Vagina (tissue), 2 donors: ENCODE data around the gene ABCC2. TPM values are rescaled to one million over a fixed set of nuclear protein-coding genes. Genes with fewer than 3 reads are reported as not detected.
"Not testable (repeated sequence)": the region's sequence is repeated elsewhere in the genome, so short reads cannot be mapped to it uniquely, and the experiment has no call there.

Experiments used
- DNase-seq, 2 donors: peaks; one replicate each; pipeline ENCODE4 v3.0.0-alpha.2; 2017; ENCODE audit errors: extremely low spot score in 2 of 2
- H3K27ac ChIP-seq: fragments of 200-600 bp; sonication (generic); one replicate; pipeline ENCODE4 v1.5.1; 2019
- H3K27me3 ChIP-seq: fragments of 200-600 bp; sonication (generic); one replicate; pipeline ENCODE4 v1.5.1; 2019
- H3K36me3 ChIP-seq, 2 donors: fragments of 200-600 bp; sonication (generic); one replicate each; pipeline ENCODE4 v1.5.1; 2017 to 2019
- H3K4me1 ChIP-seq: fragments of 200-600 bp; sonication (generic); one replicate; pipeline ENCODE4 v1.5.1; 2019
- H3K4me3 ChIP-seq, 2 donors: fragments of 200-600 bp; sonication (generic); 1 replicate in 1 of 2; 2 replicates in 1 of 2; pipeline ENCODE4 v1.5.1; 2016 to 2019
- H3K9me3 ChIP-seq: fragments of 200-600 bp; sonication (generic); one replicate; pipeline ENCODE4 v1.5.1; 2019
- CTCF ChIP-seq, 3 experiments: fragments of 450-650 bp in 2 of 3; fragments of 200-600 bp in 1 of 3; sonication (generic) in 1 of 3; IDR thresholded peaks; one replicate each; pipeline ENCODE4 v1.5.1; 2017 to 2019; ENCODE audit warnings: antibody characterized with exemption in 3 of 3, mild to moderate bottlenecking in 2 of 3, moderate library complexity in 2 of 3
- POLR2A ChIP-seq, 2 donors: fragments of 450-650 bp; IDR thresholded peaks; one replicate each; pipeline ENCODE4 v1.6.1; 2017; ENCODE audit warnings: antibody characterized with exemption in 2 of 2, mild to moderate bottlenecking in 2 of 2, moderate library complexity in 2 of 2
- POLR2AphosphoS5 ChIP-seq, 2 donors: sonication (generic); formaldehyde crosslinking; IDR thresholded peaks; one replicate each; pipeline ENCODE4 v1.9.0; 2017; ENCODE audit warnings: antibody characterized with exemption in 2 of 2, mild to moderate bottlenecking in 2 of 2, low read depth in 1 of 2; ENCODE audit not compliant: insufficient read depth in 1 of 2
- intact Hi-C: fragments of 100-400 bp; cut with DNase I; formaldehyde crosslinking; loops from one replicate; pipeline ENCODE4 v1.15.1; 2023
- total RNA-seq: library from RNA; depleted of rRNA; stranded (reverse); fragments of >200 nt; gene quantifications from one replicate; pipeline ENCODE4 v1.2.3, GENCODE V29; 2016

Gene ABCC2
- total RNA-seq, 1 donor from 2014 or later: 1.7 TPM

DNA sequence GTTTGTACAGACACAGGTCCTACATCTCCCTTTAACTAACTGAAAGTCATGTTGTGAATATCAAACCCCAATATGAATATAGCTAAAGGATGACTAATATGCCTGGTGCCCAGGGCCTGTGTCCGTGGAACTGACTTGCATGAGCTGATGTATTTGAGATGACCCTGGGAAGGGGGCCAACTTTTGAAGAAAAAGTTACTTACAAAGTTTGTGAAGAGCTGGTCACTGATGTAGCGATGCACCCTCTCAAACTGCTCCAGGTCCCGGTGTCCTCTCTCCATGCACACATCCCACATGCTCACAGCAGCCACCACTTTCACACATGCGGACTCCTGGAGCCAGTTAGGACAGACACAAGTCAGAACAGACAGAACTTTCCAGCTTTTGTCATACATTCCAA, 106.2 kb downstream of the ABCC2 start:
- no peak for DNase-seq
- Histone ChIP-seq H3K36me3 (peaks cover 4 to 73% of the 10 kb centered on the region in 2 donors), H3K9me3 (no peaks in the 10 kb centered on the region), H3K27me3 (no peaks in the 10 kb centered on the region), H3K4me1 (no peaks in the 10 kb centered on the region), H3K4me3 (no peak overlapping the region), H3K27ac (no peak overlapping the region)
- TF ChIP-seq CTCF (IDR thresholded peaks at IDR 0.05) (no peak), POLR2A (IDR thresholded peaks at IDR 0.05) (no peak), POLR2AphosphoS5 (IDR thresholded peaks at IDR 0.05; ENCODE audit: insufficient read depth in 1 of 2, low read depth in 1 of 2) (no peak)
- intact Hi-C loops: no loop called here

- no peak for TF ChIP-seq POLR2AphosphoS5 (IDR thresholded peaks at IDR 0.05; ENCODE audit: insufficient read depth in 1 of 2, low read depth in 1 of 2)
- TF ChIP-seq CTCF (IDR thresholded peaks at IDR 0.05): no peak
- no peak for TF ChIP-seq POLR2A (IDR thresholded peaks at IDR 0.05)
- H3K4me3 ChIP-seq: no peak overlapping the region
- H3K9me3 ChIP-seq: no peaks in the 10 kb centered on the region
- H3K4me1 ChIP-seq: no peaks in the 10 kb centered on the region
- H3K27me3 ChIP-seq: no peaks in the 10 kb centered on the region
- peaks cover 0 to 75% of the 10 kb centered on the region in 2 donors for H3K36me3 ChIP-seq
- H3K27ac ChIP-seq: no peak overlapping the region
- no peak for DNase-seq
- intact Hi-C loops: no loop called here
Observed at GRCh38 chr10:99894613-99895012, 112.2 kb downstream of the ABCC2 start.

- H3K27me3 ChIP-seq, H3K27ac ChIP-seq, DNase-seq, H3K4me1 ChIP-seq, H3K9me3 ChIP-seq, intact Hi-C loops, H3K4me3 ChIP-seq: not testable (repeated sequence)
- peaks cover 0 to 72% of the 10 kb centered on the region in 2 donors for H3K36me3 ChIP-seq
Observed at GRCh38 chr10:99895066-99895465, 112.6 kb downstream of the ABCC2 start.

DNA sequence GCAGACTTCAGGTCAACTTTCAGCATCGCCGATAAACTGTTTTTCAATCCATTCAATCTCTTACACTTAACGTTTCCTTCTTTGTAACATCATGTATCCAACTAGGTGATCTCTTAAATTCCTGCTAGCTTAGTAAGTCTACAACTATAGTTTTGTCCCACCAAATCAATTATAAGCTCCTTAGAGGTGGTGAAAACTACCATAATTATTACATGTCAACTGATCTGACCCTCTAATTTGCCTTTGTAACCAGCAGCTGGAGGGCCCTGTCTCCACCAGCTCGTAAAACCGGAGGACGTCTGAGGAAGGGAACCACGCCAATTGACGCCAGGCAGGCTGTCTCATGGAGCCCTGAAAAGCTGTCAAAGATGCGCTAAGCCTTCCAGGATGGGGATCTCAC, 113.4 kb downstream of the ABCC2 start:
- H3K27me3 ChIP-seq: no peaks in the 10 kb centered on the region
- H3K4me1 ChIP-seq: no peaks in the 10 kb centered on the region
- no peak overlapping the region for H3K4me3 ChIP-seq
- H3K36me3 ChIP-seq: peaks cover 0 to 72% of the 10 kb centered on the region in 2 donors
- intact Hi-C loops: no loop called here
- H3K27ac ChIP-seq: no peak overlapping the region
- TF ChIP-seq CTCF (IDR thresholded peaks at IDR 0.05) (no peak), POLR2A (IDR thresholded peaks at IDR 0.05) (no peak), POLR2AphosphoS5 (IDR thresholded peaks at IDR 0.05; ENCODE audit: insufficient read depth in 1 of 2, low read depth in 1 of 2) (no peak)
- DNase-seq: no peak
- H3K9me3 ChIP-seq: no peaks in the 10 kb centered on the region

Other genes starting within 250 kb of the ABCC2 start
- gene NKX2-3, start 249.7 kb upstream of the ABCC2 start, total RNA-seq: not detected
- gene SLC25A28, start 162.2 kb upstream of the ABCC2 start, total RNA-seq: 31.2 TPM
- 6.6 TPM for gene ENTPD7, start 123.1 kb upstream of the ABCC2 start, total RNA-seq
- gene COX15, start 50.5 kb upstream of the ABCC2 start, total RNA-seq: 19.2 TPM
- 18.2 TPM for gene CUTC, start 50.4 kb upstream of the ABCC2 start, total RNA-seq
- gene DNMBP, start 227.3 kb downstream of the ABCC2 start, total RNA-seq: 31.9 TPM